ENCODE results near the gene APMAP.

Gene APMAP

GRCh38 chr20:24950836-24951525, 41.6 kb downstream of the APMAP start:
- Histone ChIP-seq H2AFZ (ENCODE audit: low read length) (no peak overlapping the region), H3K4me1 (ENCODE audit: low read length) (peaks cover 5% of the 10 kb centered on the region; the same call in 1 of the 2 replicates), H3K36me3 (replicated peaks; ENCODE audit: insufficient read depth, low read length) (no peaks in the 10 kb centered on the region), H3K9me3 (replicated peaks; ENCODE audit: insufficient read depth, low read length) (no peaks in the 10 kb centered on the region), H3K4me2 (ENCODE audit: low read depth, low read length) (no peak overlapping the region), H3K9me2 (replicated peaks; ENCODE audit: insufficient read depth, low read length) (no peaks in the 10 kb centered on the region), H3F3A (ENCODE audit: insufficient read depth, low read length) (no peaks in the 10 kb centered on the region), H3K27me3 (replicated peaks; ENCODE audit: insufficient read depth, low read length) (no peaks in the 10 kb centered on the region), H3K79me2 (ENCODE audit: low read length) (no peaks in the 10 kb centered on the region), H3K27ac (ENCODE audit: low read length) (no peak overlapping the region), H3K9ac (ENCODE audit: low read length) (no peak overlapping the region), H3K4me3 (ENCODE audit: low read length) (no peak overlapping the region), H4K20me1 (ENCODE audit: insufficient read depth, low read length) (no peaks in the 10 kb centered on the region)
- no peak for TF ChIP-seq EZH2phosphoT487 (IDR thresholded peaks at IDR 0.05; ENCODE audit: low read length)
- no peak for TF ChIP-seq CTCF (IDR thresholded peaks at IDR 0.05; ENCODE audit: low read length)
- TF ChIP-seq EZH2 (optimal IDR thresholded peaks at IDR 0.05; ENCODE audit: low read depth, low read length): no peak
- no peak for DNase-seq

GRCh38 chr20:24950128-24950835, 42.3 kb downstream of the APMAP start:
- Histone ChIP-seq H3K4me3 (ENCODE audit: low read length) (no peak overlapping the region), H3K9ac (ENCODE audit: low read length) (no peak overlapping the region), H3K36me3 (replicated peaks; ENCODE audit: insufficient read depth, low read length) (no peaks in the 10 kb centered on the region), H3K79me2 (ENCODE audit: low read length) (no peaks in the 10 kb centered on the region), H3K4me1 (ENCODE audit: low read length) (peaks cover 5% of the 10 kb centered on the region; the same call in 1 of the 2 replicates), H3K4me2 (ENCODE audit: low read depth, low read length) (no peak overlapping the region), H3F3A (ENCODE audit: insufficient read depth, low read length) (no peaks in the 10 kb centered on the region), H3K27me3 (replicated peaks; ENCODE audit: insufficient read depth, low read length) (no peaks in the 10 kb centered on the region), H4K20me1 (ENCODE audit: insufficient read depth, low read length) (no peaks in the 10 kb centered on the region), H2AFZ (ENCODE audit: low read length) (no peak overlapping the region), H3K27ac (ENCODE audit: low read length) (no peak overlapping the region), H3K9me2 (replicated peaks; ENCODE audit: insufficient read depth, low read length) (no peaks in the 10 kb centered on the region), H3K9me3 (replicated peaks; ENCODE audit: insufficient read depth, low read length) (no peaks in the 10 kb centered on the region)
- TF ChIP-seq EZH2 (optimal IDR thresholded peaks at IDR 0.05; ENCODE audit: low read depth, low read length): no peak
- DNase-seq: no peak

GRCh38 chr20:24949756-24950127, 42.8 kb downstream of the APMAP start:
- H3K27ac ChIP-seq (ENCODE audit: low read length): no peak overlapping the region
- DNase-seq: no peak
- H3K27me3 ChIP-seq (replicated peaks; ENCODE audit: insufficient read depth, low read length): no peaks in the 10 kb centered on the region
- no peaks in the 10 kb centered on the region for H3K9me3 ChIP-seq (replicated peaks; ENCODE audit: insufficient read depth, low read length)
- no peaks in the 10 kb centered on the region for H3K4me1 ChIP-seq (ENCODE audit: low read length)
- no peaks in the 10 kb centered on the region for H3K79me2 ChIP-seq (ENCODE audit: low read length)
- H3K4me2 ChIP-seq (ENCODE audit: low read depth, low read length): no peak overlapping the region
- no peaks in the 10 kb centered on the region for H3F3A ChIP-seq (ENCODE audit: insufficient read depth, low read length)
- TF ChIP-seq CTCF (IDR thresholded peaks at IDR 0.05; ENCODE audit: low read length): no peak
- no peak for TF ChIP-seq EZH2 (optimal IDR thresholded peaks at IDR 0.05; ENCODE audit: low read depth, low read length)
- no peak for TF ChIP-seq EZH2phosphoT487 (IDR thresholded peaks at IDR 0.05; ENCODE audit: low read length)
- H4K20me1 ChIP-seq (ENCODE audit: insufficient read depth, low read length): no peaks in the 10 kb centered on the region
- H3K4me3 ChIP-seq (ENCODE audit: low read length): no peak overlapping the region
- no peak overlapping the region for H2AFZ ChIP-seq (ENCODE audit: low read length)
- H3K9ac ChIP-seq (ENCODE audit: low read length): no peak overlapping the region
- H3K9me2 ChIP-seq (replicated peaks; ENCODE audit: insufficient read depth, low read length): no peaks in the 10 kb centered on the region
- H3K36me3 ChIP-seq (replicated peaks; ENCODE audit: insufficient read depth, low read length): no peaks in the 10 kb centered on the region
